Endodermal cell (in vitro differentiated cells): ENCODE measurements around the gene LRMDA. TPM values are rescaled to one million over a fixed set of nuclear protein-coding genes. Genes with fewer than 3 reads are reported as not detected.

Experiments
- DNase-seq: peaks from one replicate; pipeline ENCODE4 v3.0.0-alpha.2; 2017
- H3K27ac ChIP-seq: 2 replicates; pipeline ENCODE4 v1.5.1; 2013; ENCODE audit warnings: mild to moderate bottlenecking, low read depth, low read length, moderate library complexity
- H3K27me3 ChIP-seq: 2 replicates; pipeline ENCODE4 v1.6.1; 2013; ENCODE audit warnings: mild to moderate bottlenecking, low read length, moderate library complexity; ENCODE audit not compliant: insufficient read depth, control insufficient read depth, poor library complexity, severe bottlenecking
- H3K36me3 ChIP-seq: 2 replicates; pipeline ENCODE4 v1.7.0; 2013; ENCODE audit warnings: mild to moderate bottlenecking, low read length, moderate library complexity; ENCODE audit not compliant: control insufficient read depth, insufficient read depth
- H3K4me1 ChIP-seq: one replicate; pipeline ENCODE4 v1.7.0; 2013; ENCODE audit warnings: low read length; ENCODE audit not compliant: control insufficient read depth, insufficient read depth
- H3K4me3 ChIP-seq: 2 replicates; pipeline ENCODE4 v1.5.1; 2013; ENCODE audit warnings: mild to moderate bottlenecking, low read length, moderate library complexity
- H3K9ac ChIP-seq: 2 replicates; pipeline ENCODE4 v1.6.1; 2013; ENCODE audit warnings: mild to moderate bottlenecking, low read length, moderate library complexity; ENCODE audit not compliant: poor library complexity, severe bottlenecking; ENCODE audit errors: extremely low read depth
- H3K9me3 ChIP-seq: 2 replicates; pipeline ENCODE4 v1.6.1; 2013; ENCODE audit warnings: mild to moderate bottlenecking, low read length, moderate library complexity; ENCODE audit not compliant: control insufficient read depth
- H3K27ac Mint-ChIP-seq: 2 replicates; pipeline ENCODE4 v1.8.0; 2020; ENCODE audit warnings: mixed read lengths
- H3K27me3 Mint-ChIP-seq: 2 replicates; pipeline ENCODE4 v1.8.0; 2021; ENCODE audit warnings: mild to moderate bottlenecking, mixed read lengths; ENCODE audit not compliant: insufficient read depth
- H3K36me3 Mint-ChIP-seq: 2 replicates; pipeline ENCODE4 v1.8.0; 2020; ENCODE audit warnings: low read depth, mixed read lengths
- H3K4me1 Mint-ChIP-seq: 2 replicates; pipeline ENCODE4 v1.8.0; 2020; ENCODE audit warnings: mixed read lengths
- H3K4me3 Mint-ChIP-seq: 2 replicates; pipeline ENCODE4 v1.8.0; 2020; ENCODE audit warnings: mild to moderate bottlenecking, moderate library complexity, mixed read lengths
- H3K9me3 Mint-ChIP-seq: 2 replicates; pipeline ENCODE4 v1.8.0; 2020; ENCODE audit warnings: mild to moderate bottlenecking, mixed read lengths
- WGBS, 2 experiments: methylation state at CpG; one replicate each; pipeline versions ENCODE4 v1.1.5 to v1.1.7; 2013; ENCODE audit warnings: missing lambda C conversion rate in 2 of 2, mixed read lengths in 1 of 2; ENCODE audit not compliant: insufficient coverage in 1 of 2, insufficient read length in 1 of 2; 5-methylcytosine and 5-hydroxymethylcytosine counted together
- total RNA-seq, 2 donors: library from RNA; stranded (reverse); fragmentation: NEBNext Ultra II Directional in 1 of 2; extraction: Animal tissue kit (Norgen Biotek cat#: 25700) in 1 of 2; gene quantifications; 2 replicates in 1 of 2; 3 replicates in 1 of 2; pipeline ENCODE4 v1.2.1, GENCODE V29; 2021
- TF ChIP-seq, protein P1 (sequence below): fragments of 200-600 bp; sonication (generic); conservative IDR thresholded peaks from 2 replicates; pipeline ENCODE4 v1.5.0; 2021; ENCODE audit warnings: antibody characterized with exemption, mild to moderate bottlenecking

The LRMDA gene
- total RNA-seq, 2 donors from 2014 or later = 1.7 to 5.1 TPM

DNA sequence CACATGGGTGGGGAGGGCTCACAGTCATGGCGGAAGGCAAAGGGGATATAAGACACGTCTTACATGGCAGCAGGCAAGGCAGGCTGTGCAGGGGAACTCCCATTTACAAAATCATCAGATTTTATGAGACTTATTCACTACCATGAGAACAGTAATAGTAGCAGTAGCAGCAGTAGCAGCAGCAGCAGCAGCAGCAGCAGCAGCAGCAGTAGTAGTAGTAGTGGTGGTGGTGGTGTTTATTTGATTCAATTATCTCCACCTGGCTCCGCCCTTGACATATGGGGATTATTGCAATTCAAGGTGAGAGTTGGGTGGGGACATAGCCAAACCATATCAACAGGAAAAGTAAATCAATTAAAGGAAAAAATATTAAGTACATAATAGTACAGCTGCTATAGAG, 184.7 kb downstream of the LRMDA start:
- H3K9ac ChIP-seq = no peak overlapping the region
- H3K4me3 ChIP-seq = no peak overlapping the region
- no peak for DNase-seq
- Mint-ChIP-seq H3K4me1 (peaks cover 13% of the 10 kb centered on the region), H3K27ac (no peak overlapping the region), H3K27me3 (peaks cover 11% of the 10 kb centered on the region), H3K36me3 (no peaks in the 10 kb centered on the region), H3K9me3 (no peaks in the 10 kb centered on the region), H3K4me3 (no peak overlapping the region)
- H3K27ac ChIP-seq = no peak overlapping the region
- no peaks in the 10 kb centered on the region for H3K9me3 ChIP-seq
- TF ChIP-seq, protein P1, sequence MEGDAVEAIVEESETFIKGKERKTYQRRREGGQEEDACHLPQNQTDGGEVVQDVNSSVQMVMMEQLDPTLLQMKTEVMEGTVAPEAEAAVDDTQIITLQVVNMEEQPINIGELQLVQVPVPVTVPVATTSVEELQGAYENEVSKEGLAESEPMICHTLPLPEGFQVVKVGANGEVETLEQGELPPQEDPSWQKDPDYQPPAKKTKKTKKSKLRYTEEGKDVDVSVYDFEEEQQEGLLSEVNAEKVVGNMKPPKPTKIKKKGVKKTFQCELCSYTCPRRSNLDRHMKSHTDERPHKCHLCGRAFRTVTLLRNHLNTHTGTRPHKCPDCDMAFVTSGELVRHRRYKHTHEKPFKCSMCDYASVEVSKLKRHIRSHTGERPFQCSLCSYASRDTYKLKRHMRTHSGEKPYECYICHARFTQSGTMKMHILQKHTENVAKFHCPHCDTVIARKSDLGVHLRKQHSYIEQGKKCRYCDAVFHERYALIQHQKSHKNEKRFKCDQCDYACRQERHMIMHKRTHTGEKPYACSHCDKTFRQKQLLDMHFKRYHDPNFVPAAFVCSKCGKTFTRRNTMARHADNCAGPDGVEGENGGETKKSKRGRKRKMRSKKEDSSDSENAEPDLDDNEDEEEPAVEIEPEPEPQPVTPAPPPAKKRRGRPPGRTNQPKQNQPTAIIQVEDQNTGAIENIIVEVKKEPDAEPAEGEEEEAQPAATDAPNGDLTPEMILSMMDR = no peak
- WGBS, 2 experiments = 94 to 100% methylated on average over 1 to 3 of the region's 3 CpGs
- no peaks in the 10 kb centered on the region for H3K4me1 ChIP-seq
- H3K36me3 ChIP-seq = no peaks in the 10 kb centered on the region
- H3K27me3 ChIP-seq = peaks cover 3% of the 10 kb centered on the region

DNA sequence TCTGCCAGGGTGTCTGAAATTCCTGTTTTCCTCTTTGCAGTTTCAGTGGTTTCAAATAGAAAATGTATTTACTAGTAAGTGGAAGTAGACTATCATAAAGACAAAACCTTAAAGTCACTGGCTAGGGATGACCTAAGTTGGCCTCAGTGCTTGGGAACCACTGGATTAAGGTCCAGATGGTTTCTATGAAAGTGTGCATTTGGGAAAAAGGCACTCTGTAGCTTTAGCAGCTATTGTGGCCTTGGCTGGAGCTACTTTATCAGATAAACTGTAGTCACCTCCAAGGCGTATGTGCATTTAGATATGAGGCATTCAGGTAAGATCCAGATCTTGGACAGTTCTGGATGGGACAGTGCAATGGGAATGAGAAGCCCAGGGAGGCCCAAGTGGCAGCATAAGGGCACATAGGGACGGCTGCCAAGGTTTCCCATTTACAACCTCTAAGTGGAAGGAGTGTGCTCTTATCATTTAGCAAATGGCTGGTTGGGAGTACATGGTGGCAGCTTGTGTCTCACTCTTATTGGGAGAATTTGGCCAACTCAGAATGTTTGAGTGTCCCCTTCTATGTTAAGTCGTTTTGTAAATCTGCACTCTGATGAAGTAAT, 185.6 kb downstream of the LRMDA start:
- Mint-ChIP-seq H3K27ac (no peak overlapping the region), H3K4me3 (no peak overlapping the region), H3K4me1 (peaks cover 6% of the 10 kb centered on the region), H3K27me3 (peaks cover 11% of the 10 kb centered on the region), H3K36me3 (no peaks in the 10 kb centered on the region), H3K9me3 (no peaks in the 10 kb centered on the region)
- Histone ChIP-seq H3K4me1 (no peaks in the 10 kb centered on the region), H3K9me3 (no peaks in the 10 kb centered on the region), H3K36me3 (no peaks in the 10 kb centered on the region), H3K27me3 (peaks cover 3% of the 10 kb centered on the region), H3K27ac (no peak overlapping the region), H3K9ac (no peak overlapping the region), H3K4me3 (no peak overlapping the region)
- 86 to 95% methylated on average over 3 of the region's 3 CpGs for WGBS, 2 experiments
- TF ChIP-seq, protein P1 = no peak
- DNase-seq = no peak

DNA sequence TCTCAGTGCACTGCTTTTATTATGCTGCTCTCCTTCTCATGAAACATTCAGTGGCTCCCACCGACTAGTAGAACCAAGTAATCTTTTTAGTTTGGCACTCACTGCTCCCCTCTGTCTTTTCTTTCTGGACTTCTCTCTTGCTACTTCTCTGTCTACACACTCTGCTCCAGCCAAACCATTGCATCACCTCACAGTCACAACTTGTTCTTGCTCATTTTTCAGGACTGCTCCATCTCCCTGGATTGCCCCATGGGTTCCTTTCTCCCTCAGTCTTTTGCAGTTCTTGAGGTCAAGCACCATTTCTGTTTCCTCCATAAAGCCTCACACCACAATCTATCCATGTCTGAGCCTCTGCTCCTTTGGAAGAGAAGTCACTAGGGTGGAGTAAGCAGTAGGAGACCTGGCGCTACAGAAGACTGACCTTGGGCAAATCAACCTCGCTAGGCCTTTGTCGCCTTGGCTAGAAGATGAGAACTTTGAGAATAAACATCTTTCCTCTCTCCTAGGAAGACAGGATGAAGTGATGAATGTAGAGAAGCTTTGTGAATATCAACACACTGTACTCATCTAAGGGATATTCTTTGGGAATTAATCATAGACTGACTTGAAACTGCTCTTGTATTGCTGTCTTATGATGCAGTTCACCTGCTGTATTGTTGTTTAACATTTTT, 186.2 kb downstream of the LRMDA start:
- Histone ChIP-seq H3K4me1 (no peaks in the 10 kb centered on the region), H3K9ac (no peak overlapping the region), H3K36me3 (no peaks in the 10 kb centered on the region), H3K27ac (no peak overlapping the region), H3K4me3 (no peak overlapping the region), H3K9me3 (no peaks in the 10 kb centered on the region), H3K27me3 (peaks cover 3% of the 10 kb centered on the region)
- DNase-seq = no peak
- Mint-ChIP-seq H3K9me3 (no peaks in the 10 kb centered on the region), H3K36me3 (no peaks in the 10 kb centered on the region), H3K4me3 (no peak overlapping the region), H3K27ac (no peak overlapping the region), H3K4me1 (peaks cover 5% of the 10 kb centered on the region), H3K27me3 (peaks cover 11% of the 10 kb centered on the region)
- 82 to 85% methylated on average over 2 to 4 of the region's 4 CpGs for WGBS, 2 experiments
- TF ChIP-seq, protein P1 = no peak
